CD4-positive, alpha-beta T cell (primary cell): ENCODE data around the gene APBB1. TPM values are rescaled to one million over a fixed set of nuclear protein-coding genes. Genes with fewer than 3 reads are reported as not detected.
A peak's percentile ranks its signal among the peaks of the same experiment; 100 is the strongest.

Source experiments
- ATAC-seq: fragments of 200-7000 bp; cut with Tn5 transposase; one replicate; pipeline ENCODE4 v1.10.0; 2022; ENCODE audit warnings: mild to moderate bottlenecking; ENCODE audit not compliant: poor library complexity
- CTCF ChIA-PET: fragments of 350-600 bp; sonication (Branson Sonifier 250); formaldehyde crosslinking; loops from one replicate; lab custom pipeline; 2021; ENCODE audit warnings: antibody characterized with exemption, inconsistent platforms; lab: Charles Lee
- POLR2A ChIA-PET: fragments of 350-600 bp; sonication (Branson Sonifier 250); formaldehyde crosslinking; loops from one replicate; lab custom pipeline; 2021; ENCODE audit warnings: antibody characterized with exemption, inconsistent platforms; lab: Charles Lee
- DNase-seq, 14 experiments: peaks; one replicate each; pipeline ENCODE4 v3.0.0-alpha.2; 2013 to 2020; ENCODE audit warnings: mixed read lengths in 2 of 14
- H3K27ac ChIP-seq, 2 donors: one replicate each; pipeline versions ENCODE4 v1.5.1 to v1.7.0; 2013; ENCODE audit warnings: low read length in 2 of 2, low read depth in 1 of 2, mild to moderate bottlenecking in 1 of 2
- H3K27me3 ChIP-seq, 2 experiments: 1 replicate in 1 of 2; 2 replicates in 1 of 2; pipeline versions ENCODE4 v1.6.1 to v1.7.0; 2013; ENCODE audit warnings: low read length in 2 of 2, control low read depth in 1 of 2, mild to moderate bottlenecking in 1 of 2, moderate library complexity in 1 of 2; ENCODE audit not compliant: insufficient read depth in 2 of 2, control insufficient read depth in 1 of 2
- H3K36me3 ChIP-seq: one replicate; pipeline ENCODE4 v1.6.1; 2013; ENCODE audit warnings: low read length, control low read depth; ENCODE audit not compliant: insufficient read depth
- H3K4me1 ChIP-seq: one replicate; pipeline ENCODE4 v1.6.1; 2013; ENCODE audit warnings: low read length, control low read depth; ENCODE audit not compliant: insufficient read depth
- H3K4me3 ChIP-seq: one replicate; pipeline ENCODE4 v1.5.1; 2013; ENCODE audit warnings: mild to moderate bottlenecking, low read length, moderate library complexity
- H3K9me3 ChIP-seq, 2 experiments: 1 replicate in 1 of 2; 2 replicates in 1 of 2; pipeline versions ENCODE4 v1.6.1 to v1.7.0; 2013; ENCODE audit warnings: low read length in 2 of 2, mild to moderate bottlenecking in 2 of 2, control low read depth in 1 of 2, moderate library complexity in 1 of 2; ENCODE audit not compliant: control insufficient read depth in 1 of 2, insufficient read depth in 1 of 2
- H3K27ac Mint-ChIP-seq: one replicate; pipeline ENCODE4 v1.8.0; 2020; ENCODE audit warnings: mixed read lengths
- H3K27me3 Mint-ChIP-seq: one replicate; pipeline ENCODE4 v1.8.0; 2021; ENCODE audit warnings: mixed read lengths
- H3K36me3 Mint-ChIP-seq: one replicate; pipeline ENCODE4 v1.8.0; 2021; ENCODE audit warnings: low read depth, mixed read lengths
- H3K4me1 Mint-ChIP-seq: one replicate; pipeline ENCODE4 v1.8.0; 2021; ENCODE audit warnings: low read depth, mixed read lengths
- H3K4me3 Mint-ChIP-seq: one replicate; pipeline ENCODE4 v1.8.0; 2020; ENCODE audit warnings: mild to moderate bottlenecking, mixed read lengths
- H3K9me3 Mint-ChIP-seq: one replicate; pipeline ENCODE4 v1.8.0; 2020; ENCODE audit warnings: mixed read lengths
- CTCF ChIP-seq: fragments of 200-600 bp; IDR thresholded peaks from one replicate; pipeline ENCODE4 v1.8.0; 2022; ENCODE audit warnings: antibody characterized with exemption, mild to moderate bottlenecking
- intact Hi-C, 2 experiments: fragments of 100-400 bp; cut with DNase I in 1 of 2; cut with micrococcal nuclease in 1 of 2; formaldehyde crosslinking; loops; one replicate each; pipeline versions ENCODE4 v1.15.1 to v1.9.0; 2023 to 2025; cut with DNase I, micrococcal nuclease
- total RNA-seq, 174 experiments: library from RNA in 2 of 174; stranded (reverse) in 2 of 174; gene quantifications; one replicate each; pipeline ENCODE4 v1.2.3 and lab custom pipeline; 2021 to 2026

The APBB1 gene
- total RNA-seq, 2 experiments from 2014 or later: 182 to 184 TPM

- no peaks in the 10 kb centered on the region for H3K4me1 Mint-ChIP-seq
- no peaks in the 10 kb centered on the region for H3K27me3 Mint-ChIP-seq
- Histone ChIP-seq H3K4me1 (peaks cover 5% of the 10 kb centered on the region), H3K27ac (no peak overlapping the region), H3K9me3 (no peaks in the 10 kb centered on the region), H3K36me3 (no peaks in the 10 kb centered on the region), H3K4me3 (no peak overlapping the region), H3K27me3 (no peaks in the 10 kb centered on the region)
- ATAC-seq: no peak
- H3K9me3 Mint-ChIP-seq: no peaks in the 10 kb centered on the region
- intact Hi-C loops: loop anchor here (5.0 kb wide), 5 partner anchors 753 to 1718 kb away; partner anchors contain the start of gene OR51D1 (in 1 of the 2)
- no peaks in the 10 kb centered on the region for H3K36me3 Mint-ChIP-seq
- no peak for TF ChIP-seq CTCF
- no peak overlapping the region for H3K27ac Mint-ChIP-seq
- H3K4me3 Mint-ChIP-seq: no peak overlapping the region
- CTCF ChIA-PET: interaction anchor here (1.9 kb wide), 1 partner anchor 8 kb away, joined by 12 read pairs; no protein-coding TSS in a partner anchor
- POLR2A ChIA-PET: no interaction called here
- DNase-seq: no peak
Measured at GRCh38 chr11:6354651-6355485, 64.0 kb downstream of the APBB1 start.

DNA sequence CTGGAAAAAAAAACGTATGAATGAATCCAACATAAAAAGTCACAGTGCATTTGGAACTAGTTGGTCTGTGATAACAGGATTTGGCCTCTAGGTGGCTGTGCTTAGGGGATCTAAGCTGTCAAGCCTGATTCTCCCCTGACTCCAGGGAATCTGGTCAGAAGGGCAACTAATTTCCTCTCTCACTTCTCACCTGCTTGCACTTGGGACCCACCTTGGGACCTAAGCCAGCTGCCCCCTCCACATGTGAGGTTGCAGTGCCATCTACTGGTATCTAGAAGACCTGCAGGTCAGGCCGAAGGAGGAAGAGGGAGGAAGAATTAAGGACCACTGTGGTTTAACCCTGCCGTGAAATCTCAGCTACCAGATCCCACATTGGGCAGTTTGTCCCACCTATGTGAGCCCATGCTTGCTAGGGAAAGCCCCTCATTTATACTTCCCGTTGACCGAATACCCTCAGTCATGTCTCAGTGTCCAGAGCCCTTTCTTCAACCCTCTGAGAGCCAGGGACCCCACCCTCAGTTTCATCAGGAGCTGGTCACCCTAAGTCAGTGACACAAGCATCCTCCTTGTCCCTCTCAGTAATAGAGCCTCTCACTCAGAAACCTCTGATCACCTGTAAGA is 65.4 kb downstream of the APBB1 start:
- intact Hi-C loops: loop anchor here (1.0 to 5.0 kb wide), 9 partner anchors 102 to 1717 kb away; partner anchors contain the start of gene OR51D1 (in 2 of the 2)
- ATAC-seq (peak; percentile 74), DNase-seq (peak; percentile 28 to 76 (median 42))
- H3K27me3 ChIP-seq: no peaks in the 10 kb centered on the region
- Mint-ChIP-seq H3K4me3 (no peak overlapping the region), H3K9me3 (no peaks in the 10 kb centered on the region), H3K27ac (no peak overlapping the region), H3K36me3 (no peaks in the 10 kb centered on the region), H3K4me1 (no peaks in the 10 kb centered on the region), H3K27me3 (no peaks in the 10 kb centered on the region)
- no peaks in the 10 kb centered on the region for H3K36me3 ChIP-seq
- CTCF ChIA-PET: interaction anchor here (0.7 to 1.9 kb wide), 16 partner anchors 8 to 1716 kb away, joined by 3 to 18 read pairs (median 4); partner anchors contain the start of gene OR51D1
- peaks cover 5% of the 10 kb centered on the region for H3K4me1 ChIP-seq
- POLR2A ChIA-PET: no interaction called here
- no peaks in the 10 kb centered on the region for H3K9me3 ChIP-seq
- no peak overlapping the region for H3K27ac ChIP-seq
- no peak overlapping the region for H3K4me3 ChIP-seq
- peak; percentile 96 for TF ChIP-seq CTCF

- ChIA-PET POLR2A (no interaction called here), CTCF (interaction anchor here (1.0 to 1.4 kb wide), 2 partner anchors 11 to 100 kb away, joined by 4 to 5 read pairs; no protein-coding TSS in a partner anchor)
- H3K27me3 Mint-ChIP-seq: no peaks in the 10 kb centered on the region
- Histone ChIP-seq H3K9me3 (no peaks in the 10 kb centered on the region), H3K4me3 (no peak overlapping the region), H3K27me3 (no peaks in the 10 kb centered on the region), H3K4me1 (peaks cover 5% of the 10 kb centered on the region), H3K27ac (no peak overlapping the region), H3K36me3 (no peaks in the 10 kb centered on the region)
- intact Hi-C loops: loop anchor here (2.0 to 5.0 kb wide), 8 partner anchors 101 to 1715 kb away; partner anchors contain the start of gene OR51D1 (in 2 of the 2)
- DNase-seq: no peak
- no peak for TF ChIP-seq CTCF
- no peak overlapping the region for H3K4me3 Mint-ChIP-seq
- no peaks in the 10 kb centered on the region for H3K4me1 Mint-ChIP-seq
- no peaks in the 10 kb centered on the region for H3K36me3 Mint-ChIP-seq
- no peak overlapping the region for H3K27ac Mint-ChIP-seq
- H3K9me3 Mint-ChIP-seq: no peaks in the 10 kb centered on the region
- no peak for ATAC-seq
Measured at GRCh38 chr11:6351782-6352382, 67.0 kb downstream of the APBB1 start.
